MV-4-11 (cell line): ENCODE results near the gene THRB.

ENCODE experiments used
- DNase-seq: peaks from one replicate; lab custom pipeline; 2025; lab: John Stamatoyannopoulos, UW

The THRB gene

GRCh38 chr3:24348348-24348747 lies 146.3 kb downstream of the THRB start:
- no peak for DNase-seq

- no peak for DNase-seq
Measured at GRCh38 chr3:24344784-24345439, 149.7 kb downstream of the THRB start.

GRCh38 chr3:24343084-24343783 lies 151.4 kb downstream of the THRB start:
- DNase-seq = no peak

GRCh38 chr3:24342275-24342674 lies 152.4 kb downstream of the THRB start:
- no peak for DNase-seq

GRCh38 chr3:24341668-24342067 lies 153.0 kb downstream of the THRB start:
- no peak for DNase-seq

GRCh38 chr3:24340966-24341365 lies 153.7 kb downstream of the THRB start:
- DNase-seq = no peak

GRCh38 chr3:24340161-24340560 lies 154.5 kb downstream of the THRB start:
- no peak for DNase-seq

- DNase-seq = no peak
Measured at GRCh38 chr3:24339266-24339825, 155.3 kb downstream of the THRB start.

- DNase-seq = no peak
Measured at GRCh38 chr3:24338409-24339130, 156.1 kb downstream of the THRB start.

- no peak for DNase-seq
Measured at GRCh38 chr3:24336101-24336500, 158.5 kb downstream of the THRB start.

- DNase-seq = no peak
Measured at GRCh38 chr3:24332092-24332491, 162.6 kb downstream of the THRB start.

GRCh38 chr3:24323272-24323671 lies 171.4 kb downstream of the THRB start:
- no peak for DNase-seq

GRCh38 chr3:24320601-24321000 lies 174.0 kb downstream of the THRB start:
- no peak for DNase-seq

- no peak for DNase-seq
Measured at GRCh38 chr3:24318677-24319287, 175.9 kb downstream of the THRB start.

GRCh38 chr3:24316887-24317383 lies 177.7 kb downstream of the THRB start:
- DNase-seq = no peak

- DNase-seq = no peak
Measured at GRCh38 chr3:24315971-24316370, 178.7 kb downstream of the THRB start.

GRCh38 chr3:24315356-24315755 lies 179.3 kb downstream of the THRB start:
- no peak for DNase-seq

GRCh38 chr3:24311881-24312280 lies 182.8 kb downstream of the THRB start:
- DNase-seq = no peak

- DNase-seq = no peak
Measured at GRCh38 chr3:24310887-24311286, 183.8 kb downstream of the THRB start.

GRCh38 chr3:24306518-24306917 lies 188.1 kb downstream of the THRB start:
- no peak for DNase-seq

GRCh38 chr3:24305795-24306467 lies 188.7 kb downstream of the THRB start:
- DNase-seq = no peak
